ENCODE measurements around the gene MBD3L5.
A peak's percentile ranks its signal among the peaks of the same experiment; 100 is the strongest.
"Not testable (repeated sequence)": the region's sequence is repeated elsewhere in the genome, so short reads cannot be mapped to it uniquely, and the experiment has no call there.

Gene MBD3L5

GRCh38 chr19:7059977-7060376 is 29.6 kb downstream of the MBD3L5 start:
- H3K27ac ChIP-seq; DNase-seq (ENCODE audit: low spot score); CTCF ChIA-PET; POLR2A ChIA-PET (ENCODE audit: low non-redundant PET): not testable (repeated sequence)

GRCh38 chr19:7063339-7063738 is 33.0 kb downstream of the MBD3L5 start:
- TF ChIP-seq, protein P1, sequence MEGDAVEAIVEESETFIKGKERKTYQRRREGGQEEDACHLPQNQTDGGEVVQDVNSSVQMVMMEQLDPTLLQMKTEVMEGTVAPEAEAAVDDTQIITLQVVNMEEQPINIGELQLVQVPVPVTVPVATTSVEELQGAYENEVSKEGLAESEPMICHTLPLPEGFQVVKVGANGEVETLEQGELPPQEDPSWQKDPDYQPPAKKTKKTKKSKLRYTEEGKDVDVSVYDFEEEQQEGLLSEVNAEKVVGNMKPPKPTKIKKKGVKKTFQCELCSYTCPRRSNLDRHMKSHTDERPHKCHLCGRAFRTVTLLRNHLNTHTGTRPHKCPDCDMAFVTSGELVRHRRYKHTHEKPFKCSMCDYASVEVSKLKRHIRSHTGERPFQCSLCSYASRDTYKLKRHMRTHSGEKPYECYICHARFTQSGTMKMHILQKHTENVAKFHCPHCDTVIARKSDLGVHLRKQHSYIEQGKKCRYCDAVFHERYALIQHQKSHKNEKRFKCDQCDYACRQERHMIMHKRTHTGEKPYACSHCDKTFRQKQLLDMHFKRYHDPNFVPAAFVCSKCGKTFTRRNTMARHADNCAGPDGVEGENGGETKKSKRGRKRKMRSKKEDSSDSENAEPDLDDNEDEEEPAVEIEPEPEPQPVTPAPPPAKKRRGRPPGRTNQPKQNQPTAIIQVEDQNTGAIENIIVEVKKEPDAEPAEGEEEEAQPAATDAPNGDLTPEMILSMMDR (conservative IDR thresholded peaks at IDR 0.05; ENCODE audit: low read depth) = no peak
- ChIA-PET POLR2A (ENCODE audit: low non-redundant PET) (no interaction called here), CTCF (no interaction called here)
- no peak for DNase-seq (ENCODE audit: low spot score)
- no peak overlapping the region for H3K27ac ChIP-seq

DNA sequence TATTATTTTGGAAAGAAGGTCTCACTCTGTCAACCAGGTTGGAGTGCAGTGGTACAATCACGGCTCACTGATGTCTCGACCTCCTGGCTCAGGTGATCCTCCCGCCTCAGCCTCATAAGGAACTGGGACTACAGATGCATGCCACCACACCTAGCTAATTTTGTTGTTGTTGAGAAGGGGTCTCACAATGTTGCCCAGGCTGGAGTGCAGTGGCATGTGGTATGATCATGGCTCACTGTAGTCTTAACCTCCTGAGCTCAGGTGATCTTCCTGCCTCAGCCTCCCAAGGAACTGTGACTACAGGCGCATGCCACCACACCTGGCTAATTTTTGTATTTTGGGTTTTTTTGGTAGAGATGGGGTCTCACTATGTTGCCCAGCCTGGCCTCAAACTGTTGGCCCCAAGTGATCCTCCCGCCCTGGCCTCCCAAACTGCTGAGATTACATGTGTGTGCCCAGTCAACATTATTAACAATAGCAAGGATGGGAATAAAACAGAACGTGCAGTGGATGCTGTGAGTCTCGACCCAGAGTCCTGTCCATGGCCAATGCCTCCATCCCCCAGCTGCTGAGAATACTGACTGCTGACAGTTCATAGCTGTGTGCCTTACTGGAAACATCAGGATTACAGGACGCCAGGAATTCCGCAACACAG is 33.5 kb downstream of the MBD3L5 start:
- CTCF ChIA-PET = no interaction called here
- TF ChIP-seq, protein P1 (conservative IDR thresholded peaks at IDR 0.05; ENCODE audit: low read depth) = no peak
- POLR2A ChIA-PET (ENCODE audit: low non-redundant PET) = no interaction called here
- no peak for DNase-seq (ENCODE audit: low spot score)
- no peak overlapping the region for H3K27ac ChIP-seq

GRCh38 chr19:7067122-7067521 is 36.7 kb downstream of the MBD3L5 start:
- POLR2A ChIA-PET (ENCODE audit: low non-redundant PET); H3K27ac ChIP-seq; DNase-seq (ENCODE audit: low spot score): not testable (repeated sequence)
- CTCF ChIA-PET = interaction anchor here (0.6 kb wide), 1 partner anchor 621 kb away, joined by 5 read pairs; no protein-coding TSS in a partner anchor
- TF ChIP-seq, protein P1 (conservative IDR thresholded peaks at IDR 0.05; ENCODE audit: low read depth) = 0 out of 2 replicates have a peak, but pooled peaks have one; percentile 9

GRCh38 chr19:7067716-7068115 is 37.3 kb downstream of the MBD3L5 start:
- ChIA-PET CTCF (no interaction called here), POLR2A (ENCODE audit: low non-redundant PET) (no interaction called here)
- TF ChIP-seq, protein P1 (conservative IDR thresholded peaks at IDR 0.05; ENCODE audit: low read depth) = no peak
- DNase-seq (ENCODE audit: low spot score) = no peak
- H3K27ac ChIP-seq = no peak overlapping the region

GRCh38 chr19:7068599-7068998 is 38.2 kb downstream of the MBD3L5 start:
- peak overlapping the region; percentile 87 for H3K27ac ChIP-seq
- ChIA-PET CTCF (no interaction called here), POLR2A (ENCODE audit: low non-redundant PET) (interaction anchor here (0.6 kb wide), 2 partner anchors 126 to 405 kb away, joined by 3 to 5 read pairs; no protein-coding TSS in a partner anchor)
- TF ChIP-seq, protein P1 (conservative IDR thresholded peaks at IDR 0.05; ENCODE audit: low read depth) = no peak
- no peak for DNase-seq (ENCODE audit: low spot score)

All from RWPE1 (cell line).